GM23248 (cell line): ENCODE results near the gene OR6S1.

Source experiments
- EZH2 ChIP-seq: fragments of 200-600 bp; sonication (generic); IDR thresholded peaks from 2 replicates; pipeline ENCODE4 v1.6.1; 2018; ENCODE audit warnings: antibody characterized with exemption, mild to moderate bottlenecking; ENCODE audit not compliant: insufficient read depth, poor library complexity, severe bottlenecking
- EZH2phosphoT487 ChIP-seq: fragments of 200-600 bp; sonication (generic); IDR thresholded peaks from 2 replicates; pipeline ENCODE4 v1.6.1; 2018; ENCODE audit warnings: antibody characterized with exemption, moderate library complexity, mild to moderate bottlenecking, low read depth; ENCODE audit not compliant: insufficient read depth

GRCh38 chr14:20687362-20688166, 46.1 kb upstream of the OR6S1 start:
- TF ChIP-seq EZH2: no peak
- TF ChIP-seq EZH2phosphoT487: no peak
